Measurements from ENCODE around the gene HOXC12.

The HOXC12 gene

DNA sequence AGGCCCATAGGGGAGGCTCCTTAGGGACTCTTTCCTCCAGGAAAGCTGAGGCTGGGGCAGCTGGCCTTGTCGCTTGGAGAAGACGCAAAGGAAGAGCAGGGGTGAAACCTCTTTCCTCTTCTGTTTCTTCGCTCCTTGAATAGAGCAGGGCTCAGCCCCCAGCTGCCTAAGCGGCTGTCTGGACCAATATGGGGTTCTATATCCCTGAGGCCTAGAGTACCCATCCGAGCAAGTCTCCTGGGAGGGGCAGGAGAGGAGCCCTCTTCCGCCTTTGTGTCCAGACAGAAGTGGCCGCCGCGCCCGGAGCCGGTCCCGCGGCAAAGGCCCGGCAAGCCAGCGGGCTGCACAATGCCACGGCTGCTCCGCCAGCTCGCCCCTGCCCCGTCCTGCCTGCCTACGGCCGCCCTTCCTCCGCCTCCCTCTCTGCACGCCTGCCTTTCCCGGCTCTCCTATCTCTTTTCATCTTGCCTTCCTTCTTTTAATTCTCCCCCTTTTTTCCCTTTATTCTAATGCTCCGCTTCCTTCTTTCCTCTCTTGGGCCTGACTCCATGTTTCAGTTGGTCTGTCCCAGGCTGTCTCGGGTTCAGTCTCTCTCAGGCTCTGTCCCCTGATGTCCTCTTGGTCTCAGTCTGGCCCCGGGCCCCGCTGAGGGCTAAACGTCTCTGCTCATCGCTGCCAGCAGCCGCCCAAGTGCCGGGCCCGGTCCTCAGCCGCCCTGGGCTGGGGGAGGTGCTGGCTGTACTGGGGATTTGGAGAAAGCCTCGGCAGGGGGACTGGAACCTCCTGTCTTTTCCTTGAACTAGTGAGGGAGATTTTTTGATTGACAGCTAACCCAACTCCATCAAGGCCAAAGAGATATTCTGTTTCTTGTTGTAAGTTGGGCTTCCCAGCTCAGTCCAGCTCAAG, 42.8 kb downstream of the HOXC12 start:
- Histone ChIP-seq H3K36me3 (replicated peaks; ENCODE audit: low read depth, low read length) (no peaks in the 10 kb centered on the region), H3K4me1 (ENCODE audit: low read length) (peaks cover 22% of the 10 kb centered on the region), H3K27me3 (ENCODE audit: low read depth, low read length) (no peaks in the 10 kb centered on the region; the same call in 1 of the 2 replicates), H3K27ac (ENCODE audit: low read length) (no peak overlapping the region), H3K79me2 (ENCODE audit: low read length) (no peaks in the 10 kb centered on the region), H3K4me3 (ENCODE audit: low read length) (no peak overlapping the region), H3K9me3 (ENCODE audit: insufficient read depth, low read length) (no peaks in the 10 kb centered on the region), H3K9ac (ENCODE audit: low read length) (no peak overlapping the region), H2AFZ (ENCODE audit: low read depth, low read length) (no peak overlapping the region), H4K20me1 (ENCODE audit: insufficient read depth, low read length) (no peaks in the 10 kb centered on the region), H3K4me2 (ENCODE audit: low read length) (no peak overlapping the region)
- TF ChIP-seq, protein P1, sequence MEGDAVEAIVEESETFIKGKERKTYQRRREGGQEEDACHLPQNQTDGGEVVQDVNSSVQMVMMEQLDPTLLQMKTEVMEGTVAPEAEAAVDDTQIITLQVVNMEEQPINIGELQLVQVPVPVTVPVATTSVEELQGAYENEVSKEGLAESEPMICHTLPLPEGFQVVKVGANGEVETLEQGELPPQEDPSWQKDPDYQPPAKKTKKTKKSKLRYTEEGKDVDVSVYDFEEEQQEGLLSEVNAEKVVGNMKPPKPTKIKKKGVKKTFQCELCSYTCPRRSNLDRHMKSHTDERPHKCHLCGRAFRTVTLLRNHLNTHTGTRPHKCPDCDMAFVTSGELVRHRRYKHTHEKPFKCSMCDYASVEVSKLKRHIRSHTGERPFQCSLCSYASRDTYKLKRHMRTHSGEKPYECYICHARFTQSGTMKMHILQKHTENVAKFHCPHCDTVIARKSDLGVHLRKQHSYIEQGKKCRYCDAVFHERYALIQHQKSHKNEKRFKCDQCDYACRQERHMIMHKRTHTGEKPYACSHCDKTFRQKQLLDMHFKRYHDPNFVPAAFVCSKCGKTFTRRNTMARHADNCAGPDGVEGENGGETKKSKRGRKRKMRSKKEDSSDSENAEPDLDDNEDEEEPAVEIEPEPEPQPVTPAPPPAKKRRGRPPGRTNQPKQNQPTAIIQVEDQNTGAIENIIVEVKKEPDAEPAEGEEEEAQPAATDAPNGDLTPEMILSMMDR (IDR thresholded peaks at IDR 0.05; ENCODE audit: low read depth, low read length), result no peak
- TF ChIP-seq EZH2phosphoT487 (IDR thresholded peaks at IDR 0.05; ENCODE audit: low read depth), result no peak

DNA sequence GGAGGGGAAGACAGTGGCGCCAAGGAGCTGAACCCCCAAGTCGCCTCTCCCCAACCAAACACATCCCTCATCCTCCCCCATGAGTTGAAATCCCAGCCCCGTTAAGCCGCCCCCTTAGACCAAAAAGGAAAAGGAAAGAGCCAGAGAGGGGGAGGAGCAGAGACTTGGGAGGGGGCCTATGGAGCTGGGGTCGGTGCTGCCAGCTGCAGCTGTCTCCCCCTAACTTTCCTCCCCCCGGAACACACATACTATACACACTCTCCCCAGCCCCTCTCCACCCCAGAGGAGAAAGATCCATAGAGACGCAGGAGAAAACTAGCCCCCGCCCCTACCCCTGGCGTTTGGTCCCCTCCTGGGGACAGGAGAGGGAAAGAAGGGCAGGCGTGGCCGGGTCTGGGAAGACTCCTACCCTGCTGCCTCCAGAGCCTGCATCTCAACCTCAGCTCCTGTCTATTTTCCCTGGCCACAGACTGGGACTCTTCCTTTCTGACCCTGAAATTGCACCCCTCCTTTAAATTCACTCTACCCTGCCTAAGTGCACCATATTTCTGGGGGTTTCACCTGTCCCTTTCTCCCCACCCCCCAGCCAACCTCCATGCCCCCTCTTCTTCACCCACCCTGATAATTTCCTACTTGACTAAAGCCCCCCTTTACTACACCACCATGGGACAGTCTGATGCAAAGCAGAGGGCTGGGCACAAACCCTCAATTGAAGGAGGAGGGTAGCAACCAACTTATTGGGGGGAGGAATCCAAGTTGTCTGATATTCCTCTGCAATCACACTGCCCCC, 43.6 kb downstream of the HOXC12 start:
- Histone ChIP-seq H3K27me3 (ENCODE audit: low read depth, low read length) (no peaks in the 10 kb centered on the region; the same call in 1 of the 2 replicates), H3K4me2 (ENCODE audit: low read length) (no peak overlapping the region), H4K20me1 (ENCODE audit: insufficient read depth, low read length) (no peaks in the 10 kb centered on the region), H3K9me3 (ENCODE audit: insufficient read depth, low read length) (no peaks in the 10 kb centered on the region), H3K4me3 (ENCODE audit: low read length) (no peak overlapping the region), H3K9ac (ENCODE audit: low read length) (no peak overlapping the region), H2AFZ (ENCODE audit: low read depth, low read length) (no peak overlapping the region), H3K4me1 (ENCODE audit: low read length) (peaks cover 13% of the 10 kb centered on the region), H3K79me2 (ENCODE audit: low read length) (no peaks in the 10 kb centered on the region), H3K36me3 (replicated peaks; ENCODE audit: low read depth, low read length) (no peaks in the 10 kb centered on the region), H3K27ac (ENCODE audit: low read length) (no peak overlapping the region)
- TF ChIP-seq EZH2phosphoT487 (IDR thresholded peaks at IDR 0.05; ENCODE audit: low read depth), result no peak
- TF ChIP-seq, protein P1 (IDR thresholded peaks at IDR 0.05; ENCODE audit: low read depth, low read length), result no peak

DNA sequence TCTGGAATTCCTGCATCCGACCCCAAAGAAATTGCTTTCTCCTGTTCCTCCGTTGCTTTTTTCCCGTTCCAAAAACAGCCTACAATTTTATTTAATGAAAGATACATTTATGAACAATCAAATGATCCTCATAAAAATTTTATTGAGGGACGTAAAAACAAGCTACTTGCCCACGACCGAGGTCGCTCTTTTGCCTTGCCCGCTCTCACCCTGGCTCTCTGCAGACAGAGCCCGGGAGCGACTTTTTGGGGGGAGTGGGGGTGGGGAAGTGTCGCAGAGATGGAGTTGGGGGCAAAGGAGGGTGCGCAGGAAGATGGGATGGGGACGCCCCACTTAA, 44.2 kb downstream of the HOXC12 start:
- TF ChIP-seq, protein P1 (IDR thresholded peaks at IDR 0.05; ENCODE audit: low read depth, low read length), result no peak
- no peaks in the 10 kb centered on the region; the same call in 1 of the 2 replicates for H3K27me3 ChIP-seq (ENCODE audit: low read depth, low read length)
- H3K9me3 ChIP-seq (ENCODE audit: insufficient read depth, low read length), result no peaks in the 10 kb centered on the region
- no peaks in the 10 kb centered on the region for H3K36me3 ChIP-seq (replicated peaks; ENCODE audit: low read depth, low read length)
- no peak overlapping the region for H2AFZ ChIP-seq (ENCODE audit: low read depth, low read length)
- H3K4me2 ChIP-seq (ENCODE audit: low read length), result no peak overlapping the region
- H3K9ac ChIP-seq (ENCODE audit: low read length), result no peak overlapping the region
- no peaks in the 10 kb centered on the region for H3K79me2 ChIP-seq (ENCODE audit: low read length)
- H3K4me3 ChIP-seq (ENCODE audit: low read length), result no peak overlapping the region
- H4K20me1 ChIP-seq (ENCODE audit: insufficient read depth, low read length), result no peaks in the 10 kb centered on the region
- peaks cover 12% of the 10 kb centered on the region for H3K4me1 ChIP-seq (ENCODE audit: low read length)
- H3K27ac ChIP-seq (ENCODE audit: low read length), result no peak overlapping the region

DNA sequence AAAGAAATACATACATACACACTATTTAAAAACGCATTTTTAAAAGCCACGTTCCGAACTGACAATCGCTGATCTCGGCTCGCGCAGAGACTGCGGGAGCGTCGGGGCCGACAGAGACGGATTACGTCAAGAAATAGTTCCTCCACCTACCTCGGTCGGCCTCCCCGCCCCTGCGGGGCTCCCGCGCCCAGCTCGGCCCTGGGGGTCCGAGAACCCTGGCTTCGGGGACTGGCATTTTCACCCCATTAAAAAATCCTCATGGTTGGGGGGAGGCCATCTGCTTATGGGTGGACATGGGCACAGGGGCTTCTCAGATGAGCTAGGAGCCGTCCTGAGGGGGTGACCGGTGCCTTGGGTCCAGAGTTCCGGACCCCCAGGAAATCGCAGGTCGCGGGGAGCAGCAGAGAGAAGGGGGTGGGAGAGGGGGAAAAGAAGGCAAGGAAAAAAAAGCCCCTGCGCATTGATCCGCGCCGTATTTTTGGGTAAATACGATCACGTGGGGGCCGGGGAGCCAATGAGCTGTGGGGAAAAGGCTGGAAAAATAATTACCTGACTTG, 44.9 kb downstream of the HOXC12 start:
- Histone ChIP-seq H4K20me1 (ENCODE audit: insufficient read depth, low read length) (no peaks in the 10 kb centered on the region), H3K4me3 (ENCODE audit: low read length) (no peak overlapping the region), H3K36me3 (replicated peaks; ENCODE audit: low read depth, low read length) (no peaks in the 10 kb centered on the region), H3K79me2 (ENCODE audit: low read length) (no peaks in the 10 kb centered on the region), H3K9me3 (ENCODE audit: insufficient read depth, low read length) (no peaks in the 10 kb centered on the region), H2AFZ (ENCODE audit: low read depth, low read length) (no peak overlapping the region), H3K4me1 (ENCODE audit: low read length) (peaks cover 19% of the 10 kb centered on the region), H3K27me3 (ENCODE audit: low read depth, low read length) (no peaks in the 10 kb centered on the region; the same call in 1 of the 2 replicates), H3K27ac (ENCODE audit: low read length) (no peak overlapping the region), H3K4me2 (ENCODE audit: low read length) (no peak overlapping the region), H3K9ac (ENCODE audit: low read length) (no peak overlapping the region)
- TF ChIP-seq EZH2phosphoT487 (IDR thresholded peaks at IDR 0.05; ENCODE audit: low read depth), result no peak
- TF ChIP-seq, protein P1 (IDR thresholded peaks at IDR 0.05; ENCODE audit: low read depth, low read length), result no peak

Measured in OCI-LY3 (cell line).